HL-60 (cell line): ENCODE results near the gene DDO.

Experiments
- GABPA ChIP-seq: IDR thresholded peaks from 2 replicates; pipeline ENCODE4 v1.6.1; 2012; ENCODE audit warnings: low read depth
- POLR2AphosphoS5 ChIP-seq: IDR thresholded peaks from 2 replicates; pipeline ENCODE4 v1.6.1; 2012; ENCODE audit warnings: low read depth
- TF ChIP-seq, protein P1 (sequence below): IDR thresholded peaks from one replicate; pipeline ENCODE4 v1.5.1; 2011; ENCODE audit warnings: low read length, control low read depth, inconsistent platforms; ENCODE audit not compliant: insufficient read depth

DNA sequence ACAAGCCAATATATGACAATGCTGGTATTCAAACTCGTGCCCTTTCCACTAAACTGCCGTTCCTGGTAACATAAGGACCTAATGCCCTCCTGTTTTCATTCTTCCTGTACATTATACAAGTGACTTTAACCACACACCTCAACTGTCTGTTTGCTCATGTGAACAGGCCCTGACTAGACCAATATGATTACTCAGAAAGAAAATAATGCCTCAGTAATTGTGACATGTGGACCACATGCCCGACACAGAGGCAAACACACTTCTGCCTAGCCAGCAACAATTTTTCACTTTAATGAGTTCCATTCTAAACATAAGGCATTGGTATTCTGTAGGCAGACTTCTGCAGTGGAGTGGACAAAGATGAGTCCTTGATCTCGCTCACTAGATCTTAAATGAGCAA lies 31.0 kb upstream of the DDO start:
- TF ChIP-seq, protein P1, sequence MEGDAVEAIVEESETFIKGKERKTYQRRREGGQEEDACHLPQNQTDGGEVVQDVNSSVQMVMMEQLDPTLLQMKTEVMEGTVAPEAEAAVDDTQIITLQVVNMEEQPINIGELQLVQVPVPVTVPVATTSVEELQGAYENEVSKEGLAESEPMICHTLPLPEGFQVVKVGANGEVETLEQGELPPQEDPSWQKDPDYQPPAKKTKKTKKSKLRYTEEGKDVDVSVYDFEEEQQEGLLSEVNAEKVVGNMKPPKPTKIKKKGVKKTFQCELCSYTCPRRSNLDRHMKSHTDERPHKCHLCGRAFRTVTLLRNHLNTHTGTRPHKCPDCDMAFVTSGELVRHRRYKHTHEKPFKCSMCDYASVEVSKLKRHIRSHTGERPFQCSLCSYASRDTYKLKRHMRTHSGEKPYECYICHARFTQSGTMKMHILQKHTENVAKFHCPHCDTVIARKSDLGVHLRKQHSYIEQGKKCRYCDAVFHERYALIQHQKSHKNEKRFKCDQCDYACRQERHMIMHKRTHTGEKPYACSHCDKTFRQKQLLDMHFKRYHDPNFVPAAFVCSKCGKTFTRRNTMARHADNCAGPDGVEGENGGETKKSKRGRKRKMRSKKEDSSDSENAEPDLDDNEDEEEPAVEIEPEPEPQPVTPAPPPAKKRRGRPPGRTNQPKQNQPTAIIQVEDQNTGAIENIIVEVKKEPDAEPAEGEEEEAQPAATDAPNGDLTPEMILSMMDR, result no peak
- no peak for TF ChIP-seq GABPA
- TF ChIP-seq POLR2AphosphoS5, result no peak
